Measurements from ENCODE around the gene ZSCAN2.

GRCh38 chr15:84586696-84587095 is 14.1 kb upstream of the ZSCAN2 start:
- TF ChIP-seq CTCF (conservative IDR thresholded peaks at IDR 0.05; ENCODE audit: low read depth, low read length) (no peak), EZH2 (IDR thresholded peaks at IDR 0.05; ENCODE audit: borderline replicate concordance, low read depth, low read length, poor library complexity, severe bottlenecking) (no peak)
